Hippocampal formation (tissue), 2 donors: Measurements from ENCODE around the gene UBASH3A.

ENCODE experiments used
- DNase-seq, 2 donors: peaks; one replicate each; lab custom pipeline; 2025; lab: John Stamatoyannopoulos, UW

The UBASH3A gene

GRCh38 chr21:42403611-42404231, at the start of gene UBASH3A:
TSS of gene UBASH3A (plus strand) at chr21:42403902. CDS start at chr21:42403946, 44 bp downstream.
- no peak for DNase-seq

- DNase-seq: no peak
These were observed 47.7 kb upstream of the UBASH3A start for GRCh38 chr21:42356046-42356445.

- DNase-seq: no peak
These were observed 47.1 kb upstream of the UBASH3A start for GRCh38 chr21:42356650-42357049.

GRCh38 chr21:42357307-42357706, 46.4 kb upstream of the UBASH3A start:
- no peak for DNase-seq

GRCh38 chr21:42358261-42358660, 45.4 kb upstream of the UBASH3A start:
- DNase-seq: no peak

- no peak for DNase-seq
These were observed 44.8 kb upstream of the UBASH3A start for GRCh38 chr21:42358937-42359336.

- DNase-seq: no peak
These were observed 43.4 kb upstream of the UBASH3A start for GRCh38 chr21:42360317-42360716.

GRCh38 chr21:42361286-42361685, 42.4 kb upstream of the UBASH3A start:
- no peak for DNase-seq

GRCh38 chr21:42362198-42362597, 41.5 kb upstream of the UBASH3A start:
- DNase-seq: no peak

GRCh38 chr21:42362700-42363099, 41.0 kb upstream of the UBASH3A start:
- no peak for DNase-seq

- DNase-seq: no peak
These were observed 40.4 kb upstream of the UBASH3A start for GRCh38 chr21:42363312-42363711.

GRCh38 chr21:42364304-42364865, 39.3 kb upstream of the UBASH3A start:
- no peak for DNase-seq

- DNase-seq: no peak
These were observed 37.9 kb upstream of the UBASH3A start for GRCh38 chr21:42365770-42366169.

- no peak for DNase-seq
These were observed 37.3 kb upstream of the UBASH3A start, which contains the start of gene TFF1 for GRCh38 chr21:42366292-42367010. TSS of gene TFF1 (minus strand) at chr21:42366535. CDS start at chr21:42366495, 40 bp downstream.

- DNase-seq: no peak
These were observed 36.1 kb upstream of the UBASH3A start for GRCh38 chr21:42367367-42368165.

- DNase-seq: no peak
These were observed 33.9 kb upstream of the UBASH3A start for GRCh38 chr21:42369821-42370220.

- DNase-seq: no peak
These were observed 32.6 kb upstream of the UBASH3A start for GRCh38 chr21:42370894-42371654.

GRCh38 chr21:42373196-42373907, 30.4 kb upstream of the UBASH3A start:
- no peak for DNase-seq

GRCh38 chr21:42373908-42374455, 29.7 kb upstream of the UBASH3A start:
- no peak for DNase-seq

GRCh38 chr21:42374457-42374856, 29.2 kb upstream of the UBASH3A start:
- DNase-seq: no peak
